GM19324 (cell line): ENCODE data around the gene GJC2.
"Not testable (repeated sequence)": the region's sequence is repeated elsewhere in the genome, so short reads cannot be mapped to it uniquely, and the experiment has no call there.

Source experiments
- ATAC-seq: cut with Tn5 transposase; IDR thresholded peaks from one replicate; pipeline ENCODE4 v1.9.1; 2021; ENCODE audit warnings: mild to moderate bottlenecking, moderate library complexity; ENCODE audit not compliant: unreplicated experiment, low FRiP score

Gene GJC2

DNA sequence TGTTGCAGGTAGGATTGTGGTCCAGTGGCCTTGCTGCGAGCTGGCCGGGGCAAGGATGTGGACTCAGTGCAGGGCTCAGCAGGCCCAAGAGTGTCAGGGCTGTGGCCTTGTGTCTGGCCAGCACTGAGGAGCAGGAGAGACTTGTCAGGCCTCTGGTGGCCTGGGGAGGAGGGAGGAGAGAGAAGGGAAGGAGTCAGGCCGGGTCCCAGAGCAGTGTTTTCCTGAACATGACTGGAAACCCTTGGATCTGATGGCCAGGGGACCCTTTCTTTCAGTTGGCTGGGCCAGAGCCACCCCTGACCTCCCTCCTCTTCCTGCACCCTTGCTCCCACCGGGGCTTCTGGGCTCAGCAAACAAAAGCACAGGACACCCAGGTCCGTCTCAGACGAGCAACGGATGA is 20.9 kb downstream of the GJC2 start:
- no peak for ATAC-seq

DNA sequence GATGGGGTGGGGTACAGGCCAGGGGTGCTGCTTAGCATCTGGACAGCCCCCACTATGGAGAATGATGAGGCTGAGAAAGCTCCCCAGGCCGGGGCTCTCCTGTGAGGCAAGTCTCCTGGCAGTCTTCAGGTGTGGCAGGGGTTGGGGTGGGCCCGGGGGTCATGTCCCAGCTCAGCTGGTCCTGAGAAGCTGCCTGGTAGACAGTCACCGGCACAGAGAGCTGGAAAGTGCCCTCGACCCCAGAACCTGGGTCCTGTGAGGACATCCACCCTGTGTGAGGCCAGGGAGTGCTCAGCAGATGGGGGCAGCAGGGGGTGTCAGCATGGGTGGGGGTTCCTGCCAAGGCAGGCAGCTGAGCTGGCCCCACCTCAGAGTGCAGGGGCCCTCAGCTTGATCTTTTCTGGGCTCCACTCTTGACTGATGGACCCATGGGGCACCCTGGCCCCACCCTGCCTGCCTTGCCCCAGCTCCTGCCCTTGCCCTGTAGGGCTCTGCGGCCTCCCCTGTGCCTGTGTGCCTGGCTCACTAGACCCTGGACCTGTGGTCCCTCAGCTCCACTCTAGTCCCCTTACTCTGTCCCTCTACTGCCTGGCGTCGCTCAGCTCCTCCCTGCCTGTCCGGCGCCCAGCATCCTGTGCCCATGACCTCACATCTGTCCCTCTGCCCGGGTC is 21.6 kb downstream of the GJC2 start:
- ATAC-seq: no peak

DNA sequence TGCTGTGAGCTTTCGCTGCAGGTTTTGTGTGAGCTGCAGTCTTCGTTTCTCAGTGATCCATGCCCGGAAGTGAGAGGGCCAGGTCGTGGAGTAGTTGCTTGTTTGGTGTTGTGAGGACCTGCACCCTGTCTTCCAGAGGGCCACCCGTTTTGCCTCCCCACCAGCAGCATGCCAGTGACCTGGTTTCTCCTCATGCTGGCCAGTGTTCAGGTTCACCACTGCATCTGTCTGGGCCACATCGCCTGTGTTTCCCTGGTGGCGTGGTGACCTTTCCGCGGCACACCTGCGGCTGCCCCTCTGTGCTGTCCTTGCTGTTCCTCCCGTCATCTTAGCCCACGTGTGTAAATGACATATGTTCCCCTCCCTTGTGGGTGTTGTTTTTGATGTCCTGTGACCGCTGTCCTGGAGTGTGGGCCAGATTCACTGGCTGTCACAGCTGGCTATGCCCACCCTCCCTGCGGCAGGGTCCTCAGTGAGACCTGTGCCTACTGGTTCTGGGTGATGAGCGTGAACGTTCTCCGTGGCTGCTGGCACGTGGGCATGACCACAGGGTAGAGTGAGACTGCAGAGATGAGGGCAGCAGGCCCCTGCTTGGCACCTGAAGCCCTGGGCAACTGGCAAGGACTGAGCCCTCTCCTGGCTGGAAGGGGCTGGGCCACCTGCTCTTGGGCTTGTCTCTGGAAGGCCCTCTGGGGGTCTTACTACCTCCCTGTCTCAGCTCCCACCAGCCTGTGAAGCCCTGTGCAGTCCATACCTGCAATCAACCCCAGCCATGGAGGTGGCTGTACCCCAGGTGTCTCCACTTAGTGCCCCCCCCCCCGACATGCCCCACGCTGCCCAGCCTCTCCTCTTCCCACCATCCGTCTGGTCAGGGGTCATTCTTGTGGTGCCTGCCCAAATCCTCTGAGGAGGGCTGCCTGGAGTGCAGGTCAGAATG is 23.1 kb downstream of the GJC2 start:
- no peak for ATAC-seq

DNA sequence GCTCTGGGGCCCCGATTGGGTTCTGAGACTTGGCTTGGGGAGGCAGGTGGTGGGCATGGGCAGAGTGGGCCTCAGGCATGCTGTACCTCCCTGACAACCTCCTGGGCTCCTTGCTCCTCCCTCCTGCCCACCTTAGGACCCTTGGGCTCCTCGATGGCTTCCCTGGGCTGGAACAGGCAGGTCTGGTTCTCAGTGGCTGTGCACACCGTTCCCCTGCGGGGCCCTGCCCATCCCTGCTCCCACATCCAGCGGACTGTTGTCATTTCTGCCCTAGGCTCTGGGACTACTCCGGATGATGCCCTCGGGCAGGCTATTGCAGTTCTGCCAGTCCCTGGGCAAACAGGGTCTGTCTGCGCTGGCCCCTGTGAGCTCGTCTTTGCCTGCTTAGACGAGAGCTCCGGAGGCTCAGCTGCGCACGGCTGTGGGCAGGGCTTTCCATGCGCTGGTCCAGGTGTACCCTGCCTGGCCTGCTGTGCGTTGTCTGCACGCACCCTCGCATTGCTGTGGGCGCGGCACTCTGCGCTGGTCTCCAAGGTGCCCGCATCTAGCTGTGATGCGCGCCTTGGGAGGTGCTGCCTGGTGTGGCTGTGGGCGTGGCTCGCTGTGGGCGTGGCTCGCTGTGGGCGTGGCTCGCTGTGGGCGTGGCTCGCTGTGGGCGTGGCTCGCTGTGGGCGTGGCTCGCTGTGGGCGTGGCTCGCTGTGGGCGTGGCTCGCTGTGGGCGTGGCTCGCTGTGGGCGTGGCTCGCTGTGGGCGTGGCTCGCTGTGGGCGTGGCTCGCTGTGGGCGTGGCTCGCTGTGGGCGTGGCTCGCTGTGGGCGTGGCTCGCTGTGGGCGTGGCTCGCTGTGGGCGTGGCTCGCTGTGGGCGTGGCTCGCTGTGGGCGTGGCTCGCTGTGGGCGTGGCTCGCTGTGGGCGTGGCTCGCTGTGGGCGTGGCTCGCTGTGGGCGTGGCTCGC is 24.1 kb downstream of the GJC2 start:
- not testable (repeated sequence) for ATAC-seq

DNA sequence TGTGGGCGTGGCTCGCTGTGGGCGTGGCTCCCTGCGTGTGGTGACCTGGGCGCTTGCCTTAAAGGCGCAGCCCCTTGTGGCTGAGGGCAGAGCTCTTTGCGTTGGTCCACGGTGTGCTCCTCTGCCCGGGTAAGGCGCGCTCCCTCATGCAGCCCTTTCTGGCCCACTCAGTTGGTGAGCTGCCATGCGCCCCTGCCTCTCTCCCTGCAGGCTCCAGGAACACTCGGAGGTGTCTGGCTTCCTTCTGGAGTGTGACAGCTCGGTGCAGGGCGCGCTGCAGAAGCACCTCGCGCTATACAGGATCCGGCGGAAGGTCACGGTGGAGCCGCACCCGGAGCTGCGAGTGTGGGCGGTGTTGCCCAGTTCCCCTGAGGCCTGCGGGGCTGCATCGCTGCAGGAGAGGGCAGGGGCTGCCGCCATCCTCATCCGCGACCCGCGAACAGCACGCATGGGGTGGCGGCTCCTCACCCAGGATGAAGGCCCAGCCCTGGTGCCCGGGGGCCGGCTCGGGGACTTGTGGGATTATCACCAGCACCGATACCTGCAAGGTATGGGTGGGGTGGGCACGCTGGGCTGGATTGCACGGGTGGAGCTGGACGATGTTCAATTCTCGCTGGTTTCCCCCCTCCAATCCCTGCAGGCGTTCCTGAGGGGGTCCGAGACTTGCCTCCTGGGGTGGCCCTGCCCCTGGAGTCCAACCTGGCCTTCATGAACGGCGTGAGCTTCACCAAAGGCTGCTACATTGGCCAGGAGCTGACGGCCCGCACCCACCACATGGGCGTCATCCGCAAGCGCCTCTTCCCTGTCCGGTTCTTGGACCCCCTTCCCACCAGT is 25.0 kb downstream of the GJC2 start:
- ATAC-seq: no peak

DNA sequence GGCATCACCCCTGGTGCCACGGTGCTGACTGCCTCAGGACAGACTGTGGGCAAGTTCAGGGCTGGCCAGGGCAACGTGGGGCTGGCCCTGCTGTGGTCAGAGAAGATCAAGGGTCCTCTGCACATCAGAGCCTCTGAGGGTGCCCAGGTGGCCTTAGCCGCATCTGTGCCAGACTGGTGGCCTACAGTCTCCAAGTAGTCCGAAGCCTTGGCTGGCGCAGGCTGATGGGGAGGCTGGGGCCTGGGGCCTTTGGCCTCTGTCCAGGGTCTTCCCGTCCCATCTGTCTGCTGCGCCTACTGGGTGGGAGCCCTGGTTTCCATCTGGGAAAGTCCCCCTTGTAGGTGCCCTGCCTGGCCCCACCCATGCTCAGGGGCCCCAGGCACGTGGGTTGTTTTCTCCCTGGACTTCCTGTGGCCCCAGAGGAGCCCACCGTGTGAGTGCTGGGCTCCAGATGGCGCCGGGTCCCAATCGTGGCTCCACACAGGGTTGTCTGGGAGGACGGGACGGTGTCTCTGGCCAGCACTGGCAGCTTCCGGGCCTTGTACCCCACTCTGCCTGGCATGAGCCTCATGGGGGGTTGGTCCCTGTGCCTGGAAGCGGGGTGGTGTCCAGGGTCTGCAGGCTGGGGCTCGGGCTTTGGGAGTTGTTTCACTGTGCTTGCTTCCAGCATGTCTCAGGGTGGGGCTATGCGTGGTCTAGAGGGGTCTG is 25.7 kb downstream of the GJC2 start:
- ATAC-seq: no peak

DNA sequence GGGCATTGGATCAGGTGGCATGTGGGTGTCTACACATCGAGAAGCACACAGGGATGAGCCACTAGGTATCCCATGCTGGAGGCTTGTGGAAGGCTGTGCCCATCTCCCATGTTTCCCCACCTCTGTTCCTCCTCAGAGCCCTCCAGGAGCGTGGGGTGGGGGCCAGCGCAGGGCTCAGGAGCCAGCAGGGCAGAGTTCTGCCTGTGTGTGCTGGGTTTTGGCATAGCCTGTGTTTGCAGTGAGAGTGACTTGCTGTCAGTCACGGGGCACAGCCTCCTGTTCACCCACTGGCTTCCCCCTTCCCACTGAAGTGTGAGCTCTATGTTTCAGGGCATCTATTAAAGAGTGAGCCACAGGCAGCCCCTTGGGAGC is 26.3 kb downstream of the GJC2 start:
- no peak for ATAC-seq

DNA sequence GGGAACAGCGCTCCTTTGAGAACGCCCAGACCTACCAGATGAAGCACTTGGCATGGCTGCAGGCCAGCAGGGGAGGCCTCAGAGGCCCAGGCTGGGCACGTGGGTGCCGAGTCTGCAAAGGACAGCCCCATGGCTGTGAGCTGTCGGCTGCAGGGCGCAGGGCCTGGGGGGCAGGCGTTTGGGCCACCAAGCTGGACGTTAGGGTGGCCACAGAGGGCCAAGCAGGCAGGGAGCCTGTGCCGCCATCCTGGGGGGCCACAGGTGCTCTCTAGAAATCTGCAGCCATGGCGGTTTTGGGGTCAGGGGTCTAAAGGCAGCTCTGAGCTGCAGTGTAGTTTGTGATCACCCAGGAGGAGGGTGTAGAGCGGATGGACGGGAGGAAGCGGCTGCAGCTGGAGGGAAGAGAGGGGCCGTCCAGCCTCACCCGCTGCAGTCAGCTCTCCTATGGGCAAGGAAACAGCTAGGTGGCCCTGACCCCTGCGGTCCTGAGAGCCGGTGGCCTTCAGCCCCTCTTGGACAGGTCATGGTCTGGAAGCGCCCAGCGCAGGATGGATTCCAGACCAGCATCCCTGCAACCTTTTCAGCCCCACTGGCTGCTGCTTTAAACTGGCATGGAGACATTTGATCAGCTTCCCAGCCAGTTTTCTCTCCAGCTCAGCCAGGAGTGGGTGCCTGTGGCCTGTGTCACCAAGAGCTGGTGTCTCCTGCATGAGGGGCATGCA is 26.9 kb downstream of the GJC2 start:
- ATAC-seq: no peak

DNA sequence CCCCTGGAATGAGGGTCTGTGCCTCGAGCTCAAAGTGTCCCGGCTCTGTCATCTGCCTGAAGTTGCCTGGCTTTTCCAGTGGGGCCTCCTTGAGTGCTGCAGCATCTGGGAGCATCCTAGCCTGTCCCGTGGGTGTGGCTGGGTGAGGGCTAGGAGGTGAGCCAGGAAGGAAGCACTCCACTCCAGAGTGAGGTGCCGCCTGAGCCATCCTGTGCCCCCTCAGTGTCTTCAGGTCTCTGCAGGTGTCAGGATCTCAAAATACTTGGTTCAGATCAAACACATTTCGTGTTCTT is 27.4 kb downstream of the GJC2 start:
- ATAC-seq: no peak

DNA sequence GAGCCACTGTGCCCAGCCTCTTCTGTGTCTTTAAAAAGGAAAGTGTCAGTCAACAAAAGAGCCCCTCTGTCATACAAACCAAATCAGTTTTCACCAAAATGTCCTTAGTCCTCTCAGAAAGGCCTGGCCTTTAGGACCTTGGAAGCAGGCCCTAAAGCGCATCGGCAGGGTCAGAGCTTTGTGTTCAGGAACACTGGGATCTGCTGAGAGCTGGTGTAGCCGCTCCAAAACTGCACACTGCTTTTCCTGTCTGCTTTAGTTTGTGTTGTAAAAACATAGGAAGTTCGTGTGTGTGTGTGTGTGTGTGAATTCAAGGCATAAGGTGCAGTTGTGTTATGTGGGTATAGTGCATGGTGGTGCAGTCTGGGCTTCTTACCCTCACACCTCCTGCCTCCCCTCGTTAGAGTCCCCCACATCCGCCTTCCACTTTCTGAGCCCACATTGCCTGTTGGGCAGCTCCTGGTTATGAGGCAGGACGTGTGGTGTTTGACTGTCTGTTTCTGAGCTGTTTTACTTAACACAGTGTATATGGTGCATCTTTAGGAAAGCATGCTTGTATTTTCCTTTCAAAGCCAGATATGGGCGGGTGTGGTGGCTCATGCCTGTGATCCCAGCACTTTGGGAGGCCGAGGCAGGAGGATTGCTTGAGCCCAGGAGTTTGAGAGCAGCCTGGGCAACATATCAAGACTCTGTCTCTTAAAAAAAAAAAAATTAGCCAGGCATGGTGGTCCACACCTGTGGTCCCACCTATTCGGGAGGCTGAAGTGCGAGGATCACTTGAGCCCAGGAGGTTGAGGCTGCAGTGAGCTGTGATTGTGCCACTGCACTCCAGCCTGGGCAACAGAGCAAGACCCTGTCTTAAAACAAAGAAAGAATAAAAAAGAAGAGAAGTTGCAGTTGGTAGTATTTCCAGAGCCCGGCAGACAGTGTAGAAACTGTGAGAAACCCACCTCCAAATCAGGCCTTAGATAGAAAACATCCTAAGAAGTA is 28.3 kb downstream of the GJC2 start:
- ATAC-seq: no peak

DNA sequence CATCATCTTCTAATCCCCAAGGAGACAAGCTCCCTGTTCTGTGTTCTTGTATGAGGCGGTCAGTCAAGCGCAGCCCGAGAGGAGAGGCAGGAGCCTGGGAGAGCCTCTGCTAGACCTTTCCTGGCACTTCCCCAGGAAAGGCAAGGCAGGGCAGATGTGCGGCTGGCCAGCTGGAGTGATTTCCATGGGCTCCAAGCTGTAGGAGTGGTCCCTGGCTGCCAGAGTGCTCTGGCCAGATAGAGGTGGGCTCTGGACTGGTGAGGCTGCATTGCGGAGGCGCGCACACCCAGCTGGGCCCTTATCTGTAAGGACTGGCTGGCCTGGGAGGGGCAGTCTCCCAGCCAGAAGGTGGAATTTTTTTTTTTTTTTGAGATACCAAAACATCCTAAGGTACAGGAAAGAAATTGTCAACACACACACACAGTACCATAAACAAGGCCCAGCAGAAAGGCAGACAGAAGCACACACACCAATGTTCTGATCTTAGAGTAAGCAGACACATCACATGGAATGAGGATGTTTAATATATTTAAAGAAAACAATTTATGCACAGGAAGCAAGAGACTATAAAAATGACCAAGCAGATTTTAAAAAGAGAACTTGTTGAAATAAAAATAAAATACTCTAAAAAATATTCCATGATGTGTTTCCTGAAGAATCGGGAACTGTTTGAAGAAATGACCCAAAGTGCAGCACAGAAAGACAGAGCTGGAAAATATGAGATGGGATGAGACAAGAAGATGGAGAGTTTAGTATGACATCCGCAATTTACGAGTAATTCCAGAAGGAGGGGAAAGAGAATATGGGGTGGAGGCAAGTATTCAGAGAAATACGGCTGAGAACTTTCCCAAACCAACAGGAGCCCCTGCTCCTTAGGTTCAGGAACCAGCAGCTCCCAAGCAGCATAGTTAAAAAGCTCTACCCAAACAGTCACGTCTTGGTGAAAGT is 29.3 kb downstream of the GJC2 start:
- ATAC-seq: no peak

DNA sequence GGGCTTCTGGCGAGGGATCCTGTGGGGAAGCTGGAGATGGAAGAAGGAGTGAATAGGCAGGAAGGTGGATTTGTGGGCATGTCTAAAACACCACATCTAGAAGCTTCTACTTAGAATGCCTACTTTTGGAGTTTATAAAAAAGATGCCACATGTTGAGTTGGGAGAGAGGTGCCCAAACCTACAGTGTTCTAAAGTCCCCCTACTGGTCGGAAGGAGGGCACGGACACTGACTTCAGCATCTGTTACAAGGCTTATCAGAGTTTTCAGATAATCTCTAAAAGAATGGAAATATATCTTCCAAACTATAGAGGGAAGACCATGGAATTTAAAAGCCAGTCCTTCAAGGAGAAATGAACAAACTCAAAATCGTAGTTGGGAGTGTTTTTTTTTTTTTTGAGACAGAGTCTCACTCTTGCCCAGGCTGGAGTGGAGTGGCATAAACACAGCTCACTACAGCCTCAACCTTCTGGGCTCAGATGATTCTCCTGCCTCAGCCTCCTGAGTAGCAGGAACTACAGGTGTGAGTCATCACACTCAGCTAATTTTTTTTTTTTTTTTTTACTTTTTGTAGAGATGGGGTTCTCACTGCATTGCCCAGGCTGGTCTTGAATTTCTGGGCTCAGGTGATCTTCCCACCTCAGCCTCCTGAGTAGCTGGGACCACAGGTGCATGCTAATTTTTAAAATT is 30.7 kb downstream of the GJC2 start:
- no peak for ATAC-seq

DNA sequence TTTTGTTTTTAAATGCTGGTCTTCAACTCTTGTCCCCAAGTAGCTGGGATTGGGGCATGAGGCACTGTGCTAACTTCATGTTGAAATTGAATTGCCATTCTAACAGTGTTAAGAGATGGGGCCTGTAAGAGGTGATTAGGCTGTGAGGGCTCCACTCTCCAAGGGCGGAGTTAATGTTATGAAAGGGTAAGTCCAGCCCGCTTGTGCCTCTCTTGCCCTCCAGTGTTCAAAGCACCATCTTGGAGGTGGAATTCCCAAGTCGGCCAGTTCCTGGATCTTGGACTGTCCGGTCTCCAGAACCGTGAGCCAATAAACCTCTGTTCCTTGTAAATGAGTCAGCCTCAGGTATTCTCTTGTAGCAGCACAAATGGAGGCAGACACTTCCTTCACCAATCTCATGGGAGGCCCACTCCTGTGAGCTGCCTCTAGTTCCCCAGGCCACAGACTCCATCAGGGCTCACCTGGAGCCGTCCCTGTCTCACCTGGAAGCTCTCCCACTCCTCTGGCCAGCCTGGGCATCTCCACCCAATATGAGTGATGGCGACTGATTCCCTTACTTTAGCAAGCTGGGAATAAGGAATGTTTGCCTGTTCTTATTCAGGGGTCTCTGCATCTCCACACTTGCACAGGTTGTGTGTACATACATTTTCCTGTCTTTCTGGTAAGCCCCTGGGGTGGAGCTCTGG is 31.4 kb downstream of the GJC2 start:
- no peak for ATAC-seq

DNA sequence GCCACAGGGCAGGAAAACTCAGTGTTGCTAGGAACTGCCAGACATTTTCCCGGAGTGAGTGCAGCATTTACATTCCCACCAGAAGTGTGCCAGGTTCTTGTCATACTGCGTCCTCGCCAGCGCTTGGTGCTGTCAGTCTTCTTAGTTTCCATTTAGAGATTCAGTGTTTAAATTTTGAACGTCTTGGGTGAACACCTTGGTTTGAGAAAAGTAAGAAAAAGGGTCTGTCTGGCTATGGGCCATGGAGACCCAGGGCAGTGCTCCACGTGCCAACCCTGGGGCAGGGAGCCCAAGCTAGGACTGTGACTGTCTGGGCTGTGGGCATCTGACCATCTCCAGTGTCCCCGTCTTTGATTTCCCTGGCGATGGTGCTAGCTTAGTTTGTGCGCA is 31.9 kb downstream of the GJC2 start:
- no peak for ATAC-seq

DNA sequence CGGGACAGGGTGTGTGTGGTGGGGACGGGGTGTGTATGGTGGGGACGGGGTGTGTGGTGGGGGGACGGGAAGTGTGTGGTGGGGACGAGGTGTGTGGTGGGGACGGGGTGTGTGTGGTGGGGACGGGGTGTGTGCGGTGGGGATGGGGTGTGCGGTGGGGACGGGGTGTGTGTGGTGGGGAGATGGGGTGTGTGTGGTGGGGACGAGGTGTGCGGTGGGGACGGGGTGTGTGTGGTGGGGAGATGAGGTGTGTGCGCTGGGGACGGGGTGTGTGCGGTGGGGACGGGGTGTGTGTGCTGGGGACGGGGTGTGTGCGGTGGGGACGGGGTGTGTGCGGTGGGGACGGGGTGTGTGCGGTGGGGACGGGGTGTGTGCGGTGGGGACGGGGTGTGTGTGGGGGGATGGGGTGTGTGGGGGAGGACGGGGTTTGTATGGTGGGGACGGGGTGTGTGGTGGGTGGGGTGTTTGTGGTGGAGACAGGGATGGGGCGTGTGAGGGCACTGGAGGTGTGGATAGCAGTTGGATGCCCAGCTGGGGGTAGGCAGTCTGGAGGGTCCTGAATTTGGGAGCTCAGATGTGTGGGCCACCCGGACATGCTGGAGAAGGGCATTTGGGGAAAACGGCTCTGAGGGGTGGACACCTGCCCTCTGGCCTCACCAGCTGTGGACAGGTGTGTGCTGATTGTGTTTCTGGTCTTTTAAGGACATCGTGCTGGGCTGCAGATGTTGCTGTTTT is 32.7 kb downstream of the GJC2 start:
- no peak for ATAC-seq
